NT2/D1 (cell line): ENCODE data around the gene CBY1.

Source experiments
- SUZ12 ChIP-seq: IDR thresholded peaks from 2 replicates; pipeline ENCODE4 v1.6.1; 2011; ENCODE audit not compliant: insufficient read length, insufficient read depth; ENCODE audit errors: extremely low read depth
- YY1 ChIP-seq: IDR thresholded peaks from 2 replicates; pipeline ENCODE4 v1.6.1; 2011; ENCODE audit not compliant: insufficient read length, insufficient read depth

- TF ChIP-seq YY1 = no peak
- no peak for TF ChIP-seq SUZ12
Measured at GRCh38 chr22:38685761-38686160, 29.3 kb downstream of the CBY1 start.
